AG09319 (cell line): ENCODE data around the gene RYR3.

Experiments used
- DNase-seq: peaks from one replicate; pipeline ENCODE4 v3.0.0-alpha.2; 2010; ENCODE audit warnings: low read depth; ENCODE audit errors: extremely low read depth
- CTCF ChIP-seq: IDR thresholded peaks from 2 replicates; pipeline ENCODE4 v1.5.1; 2011; ENCODE audit warnings: low read depth, mild to moderate bottlenecking, inconsistent platforms, low read length, moderate library complexity

The RYR3 gene

GRCh38 chr15:33492434-33493052 is 181.8 kb downstream of the RYR3 start:
- TF ChIP-seq CTCF = no peak
- DNase-seq = no peak

- TF ChIP-seq CTCF = no peak
- DNase-seq = no peak
Observed at GRCh38 chr15:33494306-33494705, 183.5 kb downstream of the RYR3 start.

GRCh38 chr15:33500432-33501195 is 189.8 kb downstream of the RYR3 start:
- no peak for DNase-seq

GRCh38 chr15:33503681-33504080 is 192.9 kb downstream of the RYR3 start:
- no peak for DNase-seq

More at GRCh38 chr15:33500432-33501195, 189.8 kb downstream of the RYR3 start:
- no peak for TF ChIP-seq CTCF

GRCh38 chr15:33506781-33507296 is 196.1 kb downstream of the RYR3 start:
- DNase-seq = no peak
- no peak for TF ChIP-seq CTCF

More at GRCh38 chr15:33503681-33504080, 192.9 kb downstream of the RYR3 start:
- TF ChIP-seq CTCF = no peak

GRCh38 chr15:33508703-33509102 is 197.9 kb downstream of the RYR3 start:
- TF ChIP-seq CTCF = no peak
- no peak for DNase-seq

- no peak for TF ChIP-seq CTCF
- DNase-seq = no peak
Observed at GRCh38 chr15:33515121-33515520, 204.4 kb downstream of the RYR3 start.
